ENCODE data around the gene AMACR. TPM values are rescaled to one million over a fixed set of nuclear protein-coding genes. Genes with fewer than 3 reads are reported as not detected.

AMACR gene
- total RNA-seq, 3 donors from 2014 or later (not counting 1 experiment from before 2014, with no cell fraction given), result 2.7 to 3.8 (median 2.9) TPM

DNA sequence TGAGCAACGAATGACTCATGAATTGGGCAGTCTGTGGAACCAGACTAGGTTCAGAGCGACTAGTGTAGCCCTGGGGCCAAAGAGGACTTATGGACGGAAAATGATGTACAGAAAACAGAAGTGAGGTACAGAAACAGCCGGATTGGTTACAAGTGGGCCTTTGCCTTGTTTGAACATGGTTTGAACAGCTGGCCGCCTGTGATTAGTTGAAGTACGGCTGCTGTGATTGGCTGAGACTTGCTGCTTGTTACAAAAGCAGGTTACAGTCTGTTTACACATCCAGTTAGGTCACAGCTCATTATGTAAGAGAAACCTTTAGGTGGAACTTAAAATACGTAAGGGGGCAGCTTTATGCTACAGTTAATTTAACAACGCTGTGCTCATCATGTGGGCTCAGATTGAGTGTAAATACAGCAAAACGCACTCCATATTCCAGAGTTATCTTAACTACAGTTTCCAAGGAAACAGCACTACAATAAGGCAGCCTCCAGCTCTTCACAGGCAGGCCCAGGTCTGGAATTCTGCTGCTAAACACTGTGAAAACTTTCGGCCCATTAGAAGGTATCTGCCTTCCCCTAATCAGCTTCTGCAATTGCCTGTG is 6.5 kb downstream of the AMACR start:
- no peak for ATAC-seq
- no peaks in the 10 kb centered on the region for H3K4me1 ChIP-seq (ENCODE audit: control insufficient read depth, insufficient read depth, low read length)
- no peak overlapping the region for H3K27ac ChIP-seq (ENCODE audit: low read length)
- no peak overlapping the region for H3K27ac Mint-ChIP-seq
- H3K36me3 ChIP-seq (ENCODE audit: control insufficient read depth, insufficient read depth, low read length), result peaks cover 27% of the 10 kb centered on the region
- peaks cover 12% of the 10 kb centered on the region for H3K36me3 Mint-ChIP-seq
- no peak overlapping the region for H3K4me3 Mint-ChIP-seq
- no peaks in the 10 kb centered on the region for H3K27me3 ChIP-seq (ENCODE audit: control insufficient read depth, insufficient read depth, low read length)
- no peaks in the 10 kb centered on the region for H3K9me3 Mint-ChIP-seq
- H3K4me1 Mint-ChIP-seq, result peaks cover 8 to 10% of the 10 kb centered on the region in 2 donors
- intact Hi-C loops (cut with micrococcal nuclease), result no loop called here
- DNase-seq, result no peak
- no peaks in the 10 kb centered on the region for H3K9me3 ChIP-seq (ENCODE audit: control insufficient read depth, insufficient read depth, low read length)
- no peak overlapping the region for H3K4me3 ChIP-seq (ENCODE audit: low read length)
- H3K27me3 Mint-ChIP-seq (ENCODE audit: low read depth in 2 of 2), result no peaks in the 10 kb centered on the region
- WGBS (ENCODE audit: insufficient coverage), result 94% methylated on average over 10 of the region's 10 CpGs
- TF ChIP-seq, protein P1, sequence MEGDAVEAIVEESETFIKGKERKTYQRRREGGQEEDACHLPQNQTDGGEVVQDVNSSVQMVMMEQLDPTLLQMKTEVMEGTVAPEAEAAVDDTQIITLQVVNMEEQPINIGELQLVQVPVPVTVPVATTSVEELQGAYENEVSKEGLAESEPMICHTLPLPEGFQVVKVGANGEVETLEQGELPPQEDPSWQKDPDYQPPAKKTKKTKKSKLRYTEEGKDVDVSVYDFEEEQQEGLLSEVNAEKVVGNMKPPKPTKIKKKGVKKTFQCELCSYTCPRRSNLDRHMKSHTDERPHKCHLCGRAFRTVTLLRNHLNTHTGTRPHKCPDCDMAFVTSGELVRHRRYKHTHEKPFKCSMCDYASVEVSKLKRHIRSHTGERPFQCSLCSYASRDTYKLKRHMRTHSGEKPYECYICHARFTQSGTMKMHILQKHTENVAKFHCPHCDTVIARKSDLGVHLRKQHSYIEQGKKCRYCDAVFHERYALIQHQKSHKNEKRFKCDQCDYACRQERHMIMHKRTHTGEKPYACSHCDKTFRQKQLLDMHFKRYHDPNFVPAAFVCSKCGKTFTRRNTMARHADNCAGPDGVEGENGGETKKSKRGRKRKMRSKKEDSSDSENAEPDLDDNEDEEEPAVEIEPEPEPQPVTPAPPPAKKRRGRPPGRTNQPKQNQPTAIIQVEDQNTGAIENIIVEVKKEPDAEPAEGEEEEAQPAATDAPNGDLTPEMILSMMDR (IDR thresholded peaks at IDR 0.05), result no peak

DNA sequence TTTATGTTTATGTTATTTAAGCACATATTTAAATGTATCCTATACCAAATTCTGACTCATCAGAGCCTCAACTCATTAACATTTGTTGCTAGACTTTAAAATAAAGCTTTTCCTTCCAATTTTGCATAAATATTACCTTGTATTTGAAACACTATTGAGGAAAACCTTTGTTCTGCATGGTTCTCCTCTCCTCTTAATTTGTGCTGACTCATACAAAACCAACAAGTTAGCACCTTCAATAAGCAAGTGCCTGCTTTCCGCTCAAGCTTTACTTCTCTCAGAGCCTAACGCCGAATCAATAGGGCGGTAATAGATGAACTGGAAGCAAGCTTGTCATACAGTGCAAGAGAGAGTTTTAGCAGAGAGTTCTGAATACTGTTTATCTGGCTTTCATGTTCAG is 7.9 kb downstream of the AMACR start:
- Histone ChIP-seq H3K36me3 (ENCODE audit: control insufficient read depth, insufficient read depth, low read length) (peaks cover 25% of the 10 kb centered on the region), H3K4me3 (ENCODE audit: low read length) (no peak overlapping the region), H3K27ac (ENCODE audit: low read length) (no peak overlapping the region), H3K27me3 (ENCODE audit: control insufficient read depth, insufficient read depth, low read length) (no peaks in the 10 kb centered on the region), H3K4me1 (ENCODE audit: control insufficient read depth, insufficient read depth, low read length) (no peaks in the 10 kb centered on the region), H3K9me3 (ENCODE audit: control insufficient read depth, insufficient read depth, low read length) (no peaks in the 10 kb centered on the region)
- no peak overlapping the region for H3K27ac Mint-ChIP-seq
- peaks cover 12% of the 10 kb centered on the region for H3K36me3 Mint-ChIP-seq
- intact Hi-C loops (cut with micrococcal nuclease), result no loop called here
- peaks cover 5% of the 10 kb centered on the region in 2 donors for H3K4me1 Mint-ChIP-seq
- TF ChIP-seq, protein P1 (IDR thresholded peaks at IDR 0.05), result no peak
- H3K27me3 Mint-ChIP-seq (ENCODE audit: low read depth in 2 of 2), result no peaks in the 10 kb centered on the region
- 97% methylated on average over 4 of the region's 4 CpGs for WGBS (ENCODE audit: insufficient coverage)
- ATAC-seq (no peak), DNase-seq (no peak)
- no peak overlapping the region for H3K4me3 Mint-ChIP-seq
- H3K9me3 Mint-ChIP-seq, result no peaks in the 10 kb centered on the region

DNA sequence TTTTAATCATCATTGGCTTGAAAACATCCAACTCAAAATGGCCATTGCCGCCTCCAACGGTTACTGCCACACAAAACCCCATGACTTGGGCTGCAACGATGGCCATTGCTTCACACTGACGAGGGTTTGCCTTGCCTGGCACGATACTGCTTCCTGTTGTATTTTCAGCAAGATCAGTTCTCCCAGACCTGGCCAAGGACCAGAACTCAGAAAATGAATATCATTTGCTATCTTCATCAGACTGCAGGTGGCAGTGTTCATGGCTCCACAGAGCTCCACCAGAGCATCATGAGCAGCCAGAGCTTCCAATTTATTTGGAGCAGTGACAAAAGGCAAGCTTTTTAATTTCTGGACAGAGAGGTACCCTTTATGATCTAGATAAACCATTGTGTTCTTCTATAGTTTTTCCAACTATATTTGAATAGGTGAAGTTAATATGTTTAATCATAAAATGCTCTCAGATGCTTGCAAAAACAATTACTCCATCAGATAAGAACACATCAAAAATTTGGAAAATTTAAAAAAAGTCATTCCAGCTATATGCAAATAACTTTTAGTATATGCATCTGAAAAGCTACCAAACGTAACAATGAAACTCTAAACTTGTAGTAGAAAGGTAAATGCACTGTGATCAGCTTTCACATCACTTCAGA is 10.4 kb downstream of the AMACR start:
- no peaks in the 10 kb centered on the region for H3K27me3 ChIP-seq (ENCODE audit: control insufficient read depth, insufficient read depth, low read length)
- DNase-seq (peak in 1 of 2 donors; percentile 67), ATAC-seq (peak; percentile 59 to 74 (median 59))
- no peaks in the 10 kb centered on the region for H3K9me3 ChIP-seq (ENCODE audit: control insufficient read depth, insufficient read depth, low read length)
- Mint-ChIP-seq H3K36me3 (peaks cover 5% of the 10 kb centered on the region), H3K4me1 (peaks cover 5% of the 10 kb centered on the region in 2 donors), H3K27me3 (ENCODE audit: low read depth in 2 of 2) (no peaks in the 10 kb centered on the region), H3K4me3 (no peak overlapping the region), H3K27ac (peak overlapping the region; percentile 54 to 71), H3K9me3 (no peaks in the 10 kb centered on the region)
- H3K36me3 ChIP-seq (ENCODE audit: control insufficient read depth, insufficient read depth, low read length), result peaks cover 6% of the 10 kb centered on the region
- intact Hi-C loops (cut with micrococcal nuclease), result loop anchor here (2.0 kb wide), 1 partner anchor 467 kb away; no protein-coding TSS in a partner anchor
- H3K4me1 ChIP-seq (ENCODE audit: control insufficient read depth, insufficient read depth, low read length), result no peaks in the 10 kb centered on the region
- TF ChIP-seq, protein P1 (IDR thresholded peaks at IDR 0.05), result peak; percentile 74
- H3K27ac ChIP-seq (ENCODE audit: low read length), result no peak overlapping the region
- 41% methylated on average over 5 of the region's 6 CpGs for WGBS (ENCODE audit: insufficient coverage)
- H3K4me3 ChIP-seq (ENCODE audit: low read length), result no peak overlapping the region

Data from natural killer cell (primary cell).